ENCODE results near the gene RARB.

DNA sequence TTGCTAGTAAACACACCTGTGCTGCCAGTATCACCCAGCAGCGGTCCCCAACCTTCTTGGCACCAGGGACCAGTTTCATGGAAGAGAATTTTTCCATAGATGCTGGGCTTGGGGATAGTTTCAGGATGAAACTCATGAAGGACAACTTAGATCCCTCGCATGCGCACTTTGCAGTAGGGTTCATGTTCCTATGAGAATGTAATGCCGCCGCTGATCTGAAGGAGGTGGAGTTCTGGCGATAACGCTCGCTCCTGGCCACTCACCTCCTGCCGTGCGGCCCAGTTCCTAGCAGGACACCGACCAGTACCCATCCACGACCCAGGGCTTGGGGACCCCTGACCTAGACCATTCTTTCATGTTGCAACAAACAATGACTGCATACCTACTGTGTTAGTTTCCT, 146.9 kb downstream of the RARB start:
- TF ChIP-seq POLR2A (IDR thresholded peaks at IDR 0.05) (no peak), EP300 (IDR thresholded peaks at IDR 0.05) (no peak), POLR2AphosphoS5 (IDR thresholded peaks at IDR 0.05) (no peak)
- TF ChIP-seq, protein P1, sequence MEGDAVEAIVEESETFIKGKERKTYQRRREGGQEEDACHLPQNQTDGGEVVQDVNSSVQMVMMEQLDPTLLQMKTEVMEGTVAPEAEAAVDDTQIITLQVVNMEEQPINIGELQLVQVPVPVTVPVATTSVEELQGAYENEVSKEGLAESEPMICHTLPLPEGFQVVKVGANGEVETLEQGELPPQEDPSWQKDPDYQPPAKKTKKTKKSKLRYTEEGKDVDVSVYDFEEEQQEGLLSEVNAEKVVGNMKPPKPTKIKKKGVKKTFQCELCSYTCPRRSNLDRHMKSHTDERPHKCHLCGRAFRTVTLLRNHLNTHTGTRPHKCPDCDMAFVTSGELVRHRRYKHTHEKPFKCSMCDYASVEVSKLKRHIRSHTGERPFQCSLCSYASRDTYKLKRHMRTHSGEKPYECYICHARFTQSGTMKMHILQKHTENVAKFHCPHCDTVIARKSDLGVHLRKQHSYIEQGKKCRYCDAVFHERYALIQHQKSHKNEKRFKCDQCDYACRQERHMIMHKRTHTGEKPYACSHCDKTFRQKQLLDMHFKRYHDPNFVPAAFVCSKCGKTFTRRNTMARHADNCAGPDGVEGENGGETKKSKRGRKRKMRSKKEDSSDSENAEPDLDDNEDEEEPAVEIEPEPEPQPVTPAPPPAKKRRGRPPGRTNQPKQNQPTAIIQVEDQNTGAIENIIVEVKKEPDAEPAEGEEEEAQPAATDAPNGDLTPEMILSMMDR (IDR thresholded peaks at IDR 0.05), result no peak
